IMR-90 (cell line): ENCODE results near the gene PRKCA. TPM values are rescaled to one million over a fixed set of nuclear protein-coding genes. Genes with fewer than 3 reads are reported as not detected.

Experiments
- ATAC-seq: fragments of 200-7000 bp; cut with Tn5 transposase; 2 replicates; pipeline ENCODE4 v1.9.1; 2020; ENCODE audit warnings: low read depth, mild to moderate bottlenecking, moderate library complexity
- BruUV-seq: library from RNA; stranded (reverse); fragments of 400-500 nt; replicated peaks from 2 replicates; lab custom pipeline; 2021; lab: Mats Ljungman, UMichigan
- CTCF ChIA-PET: fragments of 300-600 bp; formaldehyde crosslinking; extraction: SDS; loops from one replicate; lab custom pipeline; 2021; ENCODE audit warnings: antibody characterized with exemption; lab: Yijun Ruan, JAX
- POLR2A ChIA-PET: fragments of 300-600 bp; sonication (Branson Sonifier 250); formaldehyde crosslinking; loops from one replicate; lab custom pipeline; 2022; ENCODE audit warnings: antibody characterized with exemption; ENCODE audit not compliant: unreplicated experiment; lab: Charles Lee
- DNase-seq: peaks from one replicate; pipeline ENCODE4 v3.0.0; 2013
- H2AFZ ChIP-seq: replicated peaks from 2 replicates; pipeline ENCODE3; 2013; ENCODE audit warnings: low read length, mild to moderate bottlenecking; ENCODE audit not compliant: poor library complexity
- H2AK5ac ChIP-seq: 2 replicates; pipeline ENCODE4 v1.6.1; 2013; ENCODE audit warnings: low read depth, low read length, inconsistent platforms
- H2AK9ac ChIP-seq: replicated peaks from 2 replicates; pipeline ENCODE3; 2013; ENCODE audit warnings: mild to moderate bottlenecking, low read depth, low read length, moderate library complexity; ENCODE audit not compliant: poor library complexity
- H2BK120ac ChIP-seq: 2 replicates; pipeline ENCODE4 v1.6.1; 2013; ENCODE audit warnings: low read depth, low read length, inconsistent platforms
- H2BK15ac ChIP-seq: 3 replicates; pipeline ENCODE4 v1.6.1; 2013; ENCODE audit warnings: low read depth, low read length, inconsistent platforms
- H2BK20ac ChIP-seq: 2 replicates; pipeline ENCODE4 v1.6.1; 2013; ENCODE audit warnings: low read depth, mild to moderate bottlenecking, inconsistent platforms, low read length, moderate library complexity
- H2BK5ac ChIP-seq: 2 replicates; pipeline ENCODE4 v1.6.1; 2013; ENCODE audit warnings: mild to moderate bottlenecking, low read depth, low read length, inconsistent platforms; ENCODE audit not compliant: poor library complexity, severe bottlenecking
- H3K14ac ChIP-seq: replicated peaks from 2 replicates; pipeline ENCODE4 v1.6.1; 2013; ENCODE audit warnings: low read depth, low read length, inconsistent platforms
- H3K18ac ChIP-seq: 2 replicates; pipeline ENCODE4 v1.6.1; 2013; ENCODE audit warnings: low read depth, low read length, control low read depth
- H3K23ac ChIP-seq: 2 replicates; pipeline ENCODE4 v1.6.1; 2013; ENCODE audit warnings: low read depth, low read length, inconsistent platforms
- H3K27ac ChIP-seq: 2 replicates; pipeline ENCODE4 v1.5.1; 2013; ENCODE audit warnings: mild to moderate bottlenecking, control low read depth, low read length; ENCODE audit not compliant: insufficient read depth
- H3K27me3 ChIP-seq: 2 replicates; pipeline ENCODE4 v1.6.1; 2013; ENCODE audit warnings: low read length; ENCODE audit not compliant: control insufficient read depth, insufficient read depth
- H3K36me3 ChIP-seq: 2 replicates; pipeline ENCODE4 v1.6.1; 2013; ENCODE audit warnings: low read length, mixed read lengths; ENCODE audit not compliant: control insufficient read depth, insufficient read depth
- H3K4ac ChIP-seq: 2 replicates; pipeline ENCODE4 v1.6.1; 2013; ENCODE audit warnings: low read depth, low read length, inconsistent platforms
- H3K4me1 ChIP-seq: 2 replicates; pipeline ENCODE4 v1.6.1; 2013; ENCODE audit warnings: low read length, mixed read lengths; ENCODE audit not compliant: control insufficient read depth, insufficient read depth
- H3K4me2 ChIP-seq: 2 replicates; pipeline ENCODE4 v1.6.1; 2013; ENCODE audit warnings: low read depth, mild to moderate bottlenecking, control low read depth, low read length, moderate library complexity
- H3K4me3 ChIP-seq: 2 replicates; pipeline ENCODE4 v1.5.1; 2013; ENCODE audit warnings: low read depth, mild to moderate bottlenecking, control low read depth, low read length, moderate library complexity; ENCODE audit not compliant: insufficient read depth
- H3K56ac ChIP-seq: 2 replicates; pipeline ENCODE4 v1.6.1; 2013; ENCODE audit warnings: low read length, inconsistent platforms; ENCODE audit not compliant: insufficient read depth; ENCODE audit errors: extremely low read depth
- H3K79me1 ChIP-seq, 2 experiments: 2 replicates each; pipeline ENCODE4 v1.6.1; 2013; ENCODE audit warnings: low read length in 2 of 2, inconsistent platforms in 1 of 2, low read depth in 1 of 2
- H3K9ac ChIP-seq: 2 replicates; pipeline ENCODE4 v1.6.1; 2013; ENCODE audit warnings: low read depth, low read length, control low read depth
- H3K9me1 ChIP-seq: 2 replicates; pipeline ENCODE4 v1.6.1; 2013; ENCODE audit warnings: low read length, inconsistent platforms; ENCODE audit not compliant: insufficient read depth
- H3K9me3 ChIP-seq: 2 replicates; pipeline ENCODE4 v1.6.1; 2013; ENCODE audit warnings: low read length; ENCODE audit not compliant: control insufficient read depth, insufficient read depth
- H4K20me1 ChIP-seq: 2 replicates; pipeline ENCODE4 v1.6.1; 2013; ENCODE audit warnings: low read length, inconsistent platforms; ENCODE audit not compliant: insufficient read depth
- H4K5ac ChIP-seq: 2 replicates; pipeline ENCODE4 v1.6.1; 2013; ENCODE audit warnings: mild to moderate bottlenecking, low read depth, low read length, control low read depth
- H4K8ac ChIP-seq, 2 experiments: 2 replicates each; pipeline ENCODE4 v1.6.1; 2013; ENCODE audit warnings: low read depth in 2 of 2, low read length in 2 of 2, control low read depth in 1 of 2, inconsistent platforms in 1 of 2
- H4K91ac ChIP-seq: 2 replicates; pipeline ENCODE4 v1.6.1; 2013; ENCODE audit warnings: low read depth, low read length, inconsistent platforms; ENCODE audit not compliant: insufficient read depth
- BHLHE40 ChIP-seq: fragments of 150-350 bp; IDR thresholded peaks from 2 replicates; pipeline ENCODE4 v1.6.1; 2016; ENCODE audit warnings: mild to moderate bottlenecking, low read depth, low read length
- NFE2L2 ChIP-seq: fragments of 150-350 bp; IDR thresholded peaks from 2 replicates; pipeline ENCODE4 v1.6.1; 2016; ENCODE audit warnings: low read depth, mild to moderate bottlenecking, low read length
- POLR2A ChIP-seq: IDR thresholded peaks from 2 replicates; pipeline ENCODE4 v1.6.1; 2012; ENCODE audit warnings: mild to moderate bottlenecking, low read depth, low read length
- RAD21 ChIP-seq: IDR thresholded peaks from 2 replicates; pipeline ENCODE4 v1.6.1; 2012; ENCODE audit warnings: low read length, improper control_type of control experiment
- RFX5 ChIP-seq: IDR thresholded peaks from 2 replicates; pipeline ENCODE4 v1.8.0; 2012; ENCODE audit warnings: low read depth, mild to moderate bottlenecking, low read length, moderate library complexity
- WGBS, 2 experiments: methylation state at CpG; one replicate each; pipeline versions ENCODE4 v1.1.5 to v1.1.7; 2013; ENCODE audit warnings: missing lambda C conversion rate in 2 of 2; ENCODE audit not compliant: insufficient read length in 1 of 2; ENCODE audit errors: extremely low coverage in 2 of 2; 5-methylcytosine and 5-hydroxymethylcytosine counted together
- dilution Hi-C: fragments of 300-500 bp; cut with HindIII; formaldehyde crosslinking; loops from one replicate; pipeline ENCODE4 v1.14.3; 2018; ENCODE audit warnings: low sequenced_read_pairs; ENCODE audit not compliant: unreplicated experiment
- in situ Hi-C: fragments of 300-500 bp; cut with MboI; formaldehyde crosslinking; loops from 3 replicates; pipeline ENCODE4 v1.14.3; 2019; ENCODE audit warnings: low sequenced_read_pairs, inconsistent platforms, mixed read lengths
- intact Hi-C: fragments of 100-400 bp; cut with micrococcal nuclease; formaldehyde crosslinking; loops from 2 replicates; pipeline ENCODE4 v1.10.0; 2022
- polyA plus RNA-seq, 3 experiments: library from polyadenylated mRNA; depleted of rRNA; stranded (reverse); fragments of >200 nt; gene quantifications; 2 replicates each; pipeline ENCODE4 v1.2.3, GENCODE V29; 2012; ENCODE audit warnings: low replicate concordance in 1 of 3
- total RNA-seq: library from RNA; depleted of rRNA; stranded (reverse); fragments of >200 nt; gene quantifications from 2 replicates; pipeline ENCODE4 v1.2.3, GENCODE V29; 2012
- TF ChIP-seq, protein P1 (sequence below): fragments of 150-350 bp; IDR thresholded peaks from 2 replicates; pipeline ENCODE4 v1.6.1; 2016; ENCODE audit warnings: low read depth, mild to moderate bottlenecking, low read length, moderate library complexity, borderline replicate concordance
- TF ChIP-seq, protein P2 (sequence below): fragments of 150-350 bp; IDR thresholded peaks from 2 replicates; pipeline ENCODE4 v1.6.1; 2017; ENCODE audit warnings: mild to moderate bottlenecking, antibody characterized with exemption, low read length, low read depth
- TF ChIP-seq, protein P3 (sequence below): conservative IDR thresholded peaks from 2 replicates; pipeline ENCODE4 v1.5.1; 2012; ENCODE audit warnings: mild to moderate bottlenecking, low read depth, low read length, improper control_type of control experiment

The PRKCA gene
- total and polyA plus RNA-seq, 2 of the 4 experiments (the other 2 are of a cell fraction) = 31.0 to 46.0 TPM

DNA sequence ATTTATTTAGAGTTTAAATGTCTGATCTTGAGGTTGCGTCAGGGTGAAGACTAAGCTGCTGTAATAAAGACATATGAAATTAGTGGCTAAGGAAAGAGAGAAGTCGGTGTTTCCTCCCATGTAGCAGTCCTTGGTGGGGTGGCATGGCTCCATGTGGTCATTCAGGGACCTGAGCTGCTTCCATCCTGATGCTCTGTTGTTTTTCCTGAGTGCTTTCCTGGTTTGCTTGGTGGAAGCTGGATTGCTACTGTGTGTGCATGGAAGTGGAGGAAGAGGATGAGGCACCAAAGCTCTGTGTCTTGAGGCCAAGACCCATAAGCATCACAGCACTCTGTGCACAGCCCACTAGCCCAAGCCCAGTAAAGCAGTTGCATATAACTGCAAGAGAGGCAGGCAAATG is 290.7 kb downstream of the PRKCA start:
- Histone ChIP-seq H2BK5ac (no peak overlapping the region), H3K18ac (no peak overlapping the region), H4K8ac (no peak overlapping the region), H4K5ac (no peak overlapping the region), H2AFZ (no peak overlapping the region), H3K79me1 (peaks cover 43 to 62% of the 10 kb centered on the region in 2 experiments), H2BK120ac (no peak overlapping the region), H3K27me3 (no peaks in the 10 kb centered on the region), H3K36me3 (no peaks in the 10 kb centered on the region; the same call in 1 of the 2 replicates), H2AK5ac (no peak overlapping the region), H3K9me1 (peaks cover 20% of the 10 kb centered on the region), H3K56ac (no peak overlapping the region), H3K4ac (no peak overlapping the region), H3K23ac (no peak overlapping the region), H3K14ac (no peak overlapping the region), H4K20me1 (peaks cover 15% of the 10 kb centered on the region), H3K4me2 (no peak overlapping the region), H2AK9ac (no peak overlapping the region), H3K27ac (no peak overlapping the region), H3K9me3 (no peaks in the 10 kb centered on the region), H4K91ac (no peak overlapping the region), H2BK15ac (no peak overlapping the region), H3K4me3 (no peak overlapping the region), H2BK20ac (no peak overlapping the region), H3K9ac (no peak overlapping the region), H3K4me1 (no peaks in the 10 kb centered on the region)
- TF ChIP-seq BHLHE40 (no peak), RFX5 (no peak), POLR2A (no peak), RAD21 (no peak), NFE2L2 (no peak)
- TF ChIP-seq, protein P1, sequence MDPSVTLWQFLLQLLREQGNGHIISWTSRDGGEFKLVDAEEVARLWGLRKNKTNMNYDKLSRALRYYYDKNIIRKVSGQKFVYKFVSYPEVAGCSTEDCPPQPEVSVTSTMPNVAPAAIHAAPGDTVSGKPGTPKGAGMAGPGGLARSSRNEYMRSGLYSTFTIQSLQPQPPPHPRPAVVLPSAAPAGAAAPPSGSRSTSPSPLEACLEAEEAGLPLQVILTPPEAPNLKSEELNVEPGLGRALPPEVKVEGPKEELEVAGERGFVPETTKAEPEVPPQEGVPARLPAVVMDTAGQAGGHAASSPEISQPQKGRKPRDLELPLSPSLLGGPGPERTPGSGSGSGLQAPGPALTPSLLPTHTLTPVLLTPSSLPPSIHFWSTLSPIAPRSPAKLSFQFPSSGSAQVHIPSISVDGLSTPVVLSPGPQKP = no peak
- TF ChIP-seq, protein P2, sequence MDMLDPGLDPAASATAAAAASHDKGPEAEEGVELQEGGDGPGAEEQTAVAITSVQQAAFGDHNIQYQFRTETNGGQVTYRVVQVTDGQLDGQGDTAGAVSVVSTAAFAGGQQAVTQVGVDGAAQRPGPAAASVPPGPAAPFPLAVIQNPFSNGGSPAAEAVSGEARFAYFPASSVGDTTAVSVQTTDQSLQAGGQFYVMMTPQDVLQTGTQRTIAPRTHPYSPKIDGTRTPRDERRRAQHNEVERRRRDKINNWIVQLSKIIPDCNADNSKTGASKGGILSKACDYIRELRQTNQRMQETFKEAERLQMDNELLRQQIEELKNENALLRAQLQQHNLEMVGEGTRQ = no peak
- TF ChIP-seq, protein P3, sequence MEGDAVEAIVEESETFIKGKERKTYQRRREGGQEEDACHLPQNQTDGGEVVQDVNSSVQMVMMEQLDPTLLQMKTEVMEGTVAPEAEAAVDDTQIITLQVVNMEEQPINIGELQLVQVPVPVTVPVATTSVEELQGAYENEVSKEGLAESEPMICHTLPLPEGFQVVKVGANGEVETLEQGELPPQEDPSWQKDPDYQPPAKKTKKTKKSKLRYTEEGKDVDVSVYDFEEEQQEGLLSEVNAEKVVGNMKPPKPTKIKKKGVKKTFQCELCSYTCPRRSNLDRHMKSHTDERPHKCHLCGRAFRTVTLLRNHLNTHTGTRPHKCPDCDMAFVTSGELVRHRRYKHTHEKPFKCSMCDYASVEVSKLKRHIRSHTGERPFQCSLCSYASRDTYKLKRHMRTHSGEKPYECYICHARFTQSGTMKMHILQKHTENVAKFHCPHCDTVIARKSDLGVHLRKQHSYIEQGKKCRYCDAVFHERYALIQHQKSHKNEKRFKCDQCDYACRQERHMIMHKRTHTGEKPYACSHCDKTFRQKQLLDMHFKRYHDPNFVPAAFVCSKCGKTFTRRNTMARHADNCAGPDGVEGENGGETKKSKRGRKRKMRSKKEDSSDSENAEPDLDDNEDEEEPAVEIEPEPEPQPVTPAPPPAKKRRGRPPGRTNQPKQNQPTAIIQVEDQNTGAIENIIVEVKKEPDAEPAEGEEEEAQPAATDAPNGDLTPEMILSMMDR = no peak
- ChIA-PET POLR2A (no interaction called here), CTCF (no interaction called here)
- DNase-seq (no peak), ATAC-seq (no peak)
- no CpG with 5 or more reads among the region's 2 CpGs for WGBS, 2 experiments
- BruUV-seq = no TSS peak
- in situ Hi-C loops (no loop called here), dilution Hi-C loops (no loop called here), intact Hi-C loops (no loop called here)
